T-helper 2 cell treated with Interferon-gamma antibody and Interleukin-4, amounts not matched to agents 5 μg/mL and 100 μg/mL, for 36 hours (primary cell): ENCODE data around the gene SNHG17.
A peak's percentile ranks its signal among the peaks of the same experiment; 100 is the strongest.
"Not testable (repeated sequence)": the region's sequence is repeated elsewhere in the genome, so short reads cannot be mapped to it uniquely, and the experiment has no call there.

Experiments
- DNase-seq: peaks from one replicate; pipeline ENCODE4 v3.0.0; 2021; ENCODE audit warnings: low spot score
- H3K27ac Mint-ChIP-seq: one replicate; pipeline ENCODE4 v1.8.0; 2021; ENCODE audit warnings: mild to moderate bottlenecking, mixed read lengths
- H3K27me3 Mint-ChIP-seq: one replicate; pipeline ENCODE4 v1.8.0; 2021; ENCODE audit warnings: low read depth, mixed read lengths
- H3K36me3 Mint-ChIP-seq: one replicate; pipeline ENCODE4 v1.8.0; 2021; ENCODE audit warnings: low read depth, mixed read lengths
- H3K4me1 Mint-ChIP-seq: one replicate; pipeline ENCODE4 v1.8.0; 2021; ENCODE audit warnings: low read depth, mixed read lengths
- H3K4me3 Mint-ChIP-seq: one replicate; pipeline ENCODE4 v1.8.0; 2022; ENCODE audit warnings: mild to moderate bottlenecking, moderate library complexity, mixed read lengths
- H3K9me3 Mint-ChIP-seq: one replicate; pipeline ENCODE4 v1.8.0; 2021; ENCODE audit warnings: mixed read lengths

SNHG17 gene

DNA sequence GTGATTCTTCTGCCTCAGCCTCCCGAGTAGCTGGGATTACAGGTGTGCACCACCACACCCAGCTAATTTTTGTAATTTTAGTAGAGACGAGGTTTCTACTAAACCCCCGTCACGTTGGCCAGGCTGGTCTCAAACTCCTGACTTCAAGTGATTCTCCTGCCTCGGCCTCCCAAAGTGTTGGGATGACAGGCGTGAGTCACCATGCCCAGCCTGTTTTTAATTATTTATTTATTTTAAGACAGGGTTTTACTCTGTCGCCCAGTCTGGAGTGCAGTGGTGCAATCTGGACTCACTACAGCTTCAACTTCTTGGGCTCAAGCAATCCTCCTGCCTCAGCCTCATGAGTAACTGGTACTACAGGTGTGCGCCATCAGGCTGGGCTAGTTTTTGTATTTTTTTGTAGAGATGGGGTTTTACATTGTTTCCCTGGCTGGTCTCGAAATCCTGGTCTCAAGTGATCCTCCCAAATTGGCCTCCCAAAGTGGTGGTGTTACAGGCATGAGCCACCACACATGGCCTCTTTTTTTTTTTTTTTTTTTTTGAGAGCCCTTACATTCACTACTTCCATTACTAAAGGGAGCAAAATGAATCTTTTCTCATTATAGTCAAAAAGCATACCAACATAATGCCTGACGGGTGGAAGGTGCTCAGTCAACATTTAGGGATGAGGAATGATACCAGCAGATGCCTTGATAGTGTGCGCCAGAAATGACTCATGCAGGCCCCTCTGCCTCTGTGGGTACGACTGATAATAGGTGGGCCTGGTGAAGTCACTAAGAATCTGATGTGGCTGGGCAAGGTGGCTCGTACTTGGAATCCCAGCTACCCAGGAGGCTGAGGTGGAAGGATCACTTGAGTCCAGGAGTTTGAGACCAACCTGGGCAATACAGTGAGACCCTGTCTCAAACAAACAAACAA is 19.7 kb upstream of the SNHG17 start:
- Mint-ChIP-seq H3K36me3 (peaks cover 5% of the 10 kb centered on the region), H3K4me1 (no peaks in the 10 kb centered on the region), H3K4me3 (no peak overlapping the region), H3K27me3 (peaks cover 10% of the 10 kb centered on the region), H3K27ac (no peak overlapping the region), H3K9me3 (no peaks in the 10 kb centered on the region)
- no peak for DNase-seq

GRCh38 chr20:38453941-38454340 is 18.8 kb upstream of the SNHG17 start:
- Mint-ChIP-seq H3K27me3 (peaks cover 10% of the 10 kb centered on the region), H3K4me1 (no peaks in the 10 kb centered on the region)
- DNase-seq, result no peak

DNA sequence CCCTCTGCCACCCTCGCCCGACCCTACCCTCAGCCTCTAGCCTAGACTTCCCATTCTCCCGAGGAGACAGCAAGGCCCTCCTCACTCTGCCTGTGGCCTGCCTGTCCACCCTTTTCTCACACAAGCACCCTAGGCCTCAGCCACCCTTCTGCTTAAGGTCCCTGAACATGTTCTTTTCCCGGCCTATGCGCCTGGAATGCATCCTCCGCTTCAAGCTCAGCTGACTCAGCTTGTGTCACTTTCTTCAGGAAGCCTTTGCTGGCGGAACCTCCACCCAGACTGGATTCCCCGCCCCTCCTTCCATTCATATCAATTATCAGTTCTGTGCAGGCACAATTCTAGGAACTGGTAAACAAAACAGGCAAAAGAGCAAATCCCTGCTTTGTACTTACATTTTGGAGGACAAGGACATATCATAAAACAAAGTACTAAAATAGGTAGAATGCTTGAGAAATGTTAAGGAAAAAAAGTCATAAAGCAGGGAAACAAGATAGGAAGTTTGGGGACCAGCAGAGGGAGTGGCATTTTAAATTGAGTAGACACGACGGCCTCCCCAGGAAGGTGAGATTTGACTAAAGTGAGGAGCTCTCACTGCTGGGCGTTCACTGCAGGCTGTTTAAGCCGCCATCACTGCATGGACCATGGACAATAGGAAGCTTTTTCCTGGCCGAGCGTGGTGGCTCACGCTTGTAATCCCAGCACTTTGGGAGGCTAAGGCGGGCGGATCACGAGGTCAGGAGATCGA is 17.9 kb upstream of the SNHG17 start:
- no peak overlapping the region for H3K27ac Mint-ChIP-seq

More at GRCh38 chr20:38453941-38454340, 18.8 kb upstream of the SNHG17 start:
- H3K4me3 Mint-ChIP-seq, result no peak overlapping the region
- no peaks in the 10 kb centered on the region for H3K9me3 Mint-ChIP-seq
- H3K36me3 Mint-ChIP-seq, result peaks cover 12% of the 10 kb centered on the region
- H3K27ac Mint-ChIP-seq, result no peak overlapping the region

DNA sequence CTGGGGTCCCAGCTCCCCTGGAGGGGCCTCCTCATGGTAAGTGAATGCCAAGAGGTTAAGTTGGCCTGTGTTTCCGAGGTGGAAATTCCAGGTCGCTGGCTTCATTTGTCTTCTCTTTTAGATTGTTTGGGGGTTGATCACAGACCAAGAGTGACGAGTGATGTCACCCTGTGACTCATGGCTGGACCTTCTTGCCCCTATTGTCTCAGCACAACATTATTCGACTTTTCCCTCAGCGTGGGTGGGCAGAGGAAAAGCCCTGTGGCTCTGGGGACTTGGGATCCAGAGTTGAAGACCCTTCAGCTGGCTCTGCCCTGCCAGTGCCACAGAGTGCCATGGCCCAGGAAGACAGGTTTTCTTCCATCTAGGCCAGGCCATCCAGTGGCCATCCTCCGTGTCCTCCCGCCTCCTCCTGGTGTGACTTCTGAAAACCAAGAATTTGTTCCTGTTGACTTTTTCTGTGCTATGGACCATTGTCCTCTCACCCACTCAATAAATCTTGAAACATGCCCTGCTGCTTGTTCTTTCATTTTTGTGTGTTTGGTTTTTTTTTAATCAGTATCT is 15.4 kb upstream of the SNHG17 start:
- H3K36me3 Mint-ChIP-seq, result peaks cover 12% of the 10 kb centered on the region
- no peak overlapping the region for H3K27ac Mint-ChIP-seq
- no peak overlapping the region for H3K4me3 Mint-ChIP-seq
- H3K4me1 Mint-ChIP-seq, result peaks cover 14% of the 10 kb centered on the region
- no peak for DNase-seq
- no peaks in the 10 kb centered on the region for H3K9me3 Mint-ChIP-seq
- no peaks in the 10 kb centered on the region for H3K27me3 Mint-ChIP-seq

More for the DNA sequence above, 17.9 kb upstream of the SNHG17 start:
- H3K4me1 Mint-ChIP-seq, result peaks cover 3% of the 10 kb centered on the region
- peaks cover 12% of the 10 kb centered on the region for H3K36me3 Mint-ChIP-seq
- DNase-seq, result no peak
- H3K4me3 Mint-ChIP-seq, result no peak overlapping the region
- H3K27me3 Mint-ChIP-seq, result peaks cover 5% of the 10 kb centered on the region
- no peaks in the 10 kb centered on the region for H3K9me3 Mint-ChIP-seq

GRCh38 chr20:38449046-38449445 is 13.9 kb upstream of the SNHG17 start:
- no peak for DNase-seq
- Mint-ChIP-seq H3K4me1 (peaks cover 14% of the 10 kb centered on the region), H3K4me3 (no peak overlapping the region), H3K27ac (no peak overlapping the region), H3K36me3 (peaks cover 12% of the 10 kb centered on the region), H3K27me3 (no peaks in the 10 kb centered on the region), H3K9me3 (no peaks in the 10 kb centered on the region)

- H3K27ac Mint-ChIP-seq, result peak overlapping the region; percentile 66
These were observed 13.0 kb upstream of the SNHG17 start for GRCh38 chr20:38447931-38448675.

DNA sequence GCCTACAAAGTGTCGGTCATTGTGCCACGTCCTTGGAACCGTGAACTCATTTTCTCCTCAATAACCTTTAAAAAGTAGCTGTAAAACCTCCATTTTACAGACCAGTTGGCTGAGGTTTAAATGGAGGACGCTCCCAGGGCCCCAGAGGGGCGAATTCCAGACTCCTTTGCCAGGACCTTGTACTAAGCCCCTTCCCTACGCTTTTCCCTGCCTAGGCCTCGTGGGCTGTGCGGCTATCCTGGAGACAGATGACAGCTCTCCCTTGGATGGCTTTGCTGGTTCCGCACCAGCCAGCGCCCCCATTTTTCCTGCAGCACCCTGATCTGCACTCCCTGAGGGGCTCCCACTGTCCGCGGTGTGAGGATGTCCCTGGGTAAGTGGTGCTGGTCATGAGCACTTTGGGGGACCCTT is 12.1 kb upstream of the SNHG17 start:
- H3K4me3 Mint-ChIP-seq, result peak overlapping the region; percentile 74
- peaks cover 14% of the 10 kb centered on the region for H3K4me1 Mint-ChIP-seq
- no peak for DNase-seq
- peaks cover 12% of the 10 kb centered on the region for H3K36me3 Mint-ChIP-seq
- no peaks in the 10 kb centered on the region for H3K9me3 Mint-ChIP-seq
- peaks cover 4% of the 10 kb centered on the region for H3K27me3 Mint-ChIP-seq
- peak overlapping the region; percentile 66 for H3K27ac Mint-ChIP-seq

More at GRCh38 chr20:38447931-38448675, 13.0 kb upstream of the SNHG17 start:
- Mint-ChIP-seq H3K4me3 (peak overlapping the region; percentile 74), H3K9me3 (no peaks in the 10 kb centered on the region), H3K36me3 (peaks cover 12% of the 10 kb centered on the region), H3K4me1 (peaks cover 14% of the 10 kb centered on the region), H3K27me3 (no peaks in the 10 kb centered on the region)
- no peak for DNase-seq

- Mint-ChIP-seq H3K27me3 (peaks cover 9% of the 10 kb centered on the region), H3K4me3 (peak overlapping the region; percentile 74), H3K9me3 (no peaks in the 10 kb centered on the region), H3K27ac (peak overlapping the region; percentile 85), H3K36me3 (peaks cover 12% of the 10 kb centered on the region), H3K4me1 (peaks cover 14% of the 10 kb centered on the region)
- peak; percentile 93 for DNase-seq
These were observed 11.5 kb upstream of the SNHG17 start for GRCh38 chr20:38446441-38447209.

DNA sequence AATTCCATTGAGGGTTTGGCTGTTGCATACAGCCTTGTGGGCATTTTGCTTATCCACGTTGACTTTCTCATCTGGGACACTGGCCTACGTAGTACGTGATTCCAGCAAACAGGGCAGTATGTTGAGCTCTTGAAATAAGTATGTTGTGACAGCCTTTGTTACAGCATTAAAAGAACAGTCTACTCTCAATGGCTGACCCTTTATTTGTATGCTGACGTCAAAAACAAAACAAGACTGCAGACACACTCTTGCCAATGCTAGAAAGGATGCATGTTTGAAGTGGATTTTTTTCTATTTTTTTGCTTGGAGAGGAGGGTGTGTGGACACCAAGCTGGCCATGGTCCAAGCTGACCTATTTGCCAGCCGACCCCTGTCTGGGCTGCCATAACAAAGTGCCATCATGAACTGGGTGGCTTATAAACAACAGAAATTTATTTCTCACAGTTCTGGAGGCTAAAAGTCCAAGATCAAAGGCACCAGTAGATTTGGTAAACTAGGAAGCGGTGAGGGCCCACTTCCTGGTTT is 10.8 kb upstream of the SNHG17 start:
- Mint-ChIP-seq H3K4me1 (peaks cover 14% of the 10 kb centered on the region), H3K27me3 (peaks cover 9% of the 10 kb centered on the region), H3K9me3 (no peaks in the 10 kb centered on the region), H3K4me3 (peak overlapping the region; percentile 74), H3K36me3 (peaks cover 10% of the 10 kb centered on the region), H3K27ac (peak overlapping the region; percentile 85)
- no peak for DNase-seq

DNA sequence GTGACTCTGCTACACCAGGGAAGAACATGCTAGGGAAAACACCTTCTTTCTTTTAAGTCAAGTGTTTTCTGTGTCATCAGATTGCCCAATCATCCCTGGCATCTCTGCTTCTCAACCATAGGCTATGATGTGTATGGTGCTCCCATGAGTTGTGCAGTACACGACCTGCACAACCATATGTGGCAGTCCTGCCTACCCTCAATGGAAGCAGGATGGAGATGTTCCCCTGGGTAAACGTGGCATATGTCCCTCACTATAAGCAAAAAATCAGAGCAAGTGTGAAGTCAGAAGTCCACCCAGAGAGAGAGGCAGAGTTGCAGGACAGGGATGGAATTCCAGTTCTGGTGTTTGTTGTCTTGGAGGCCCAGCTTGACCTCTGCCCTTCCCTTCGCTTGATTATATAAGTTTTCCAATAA is 10.3 kb upstream of the SNHG17 start:
- no peak for DNase-seq
- peaks cover 14% of the 10 kb centered on the region for H3K4me1 Mint-ChIP-seq
- peaks cover 9% of the 10 kb centered on the region for H3K27me3 Mint-ChIP-seq
- no peaks in the 10 kb centered on the region for H3K9me3 Mint-ChIP-seq
- H3K36me3 Mint-ChIP-seq, result peaks cover 7% of the 10 kb centered on the region
- peak overlapping the region; percentile 26 for H3K4me3 Mint-ChIP-seq
- H3K27ac Mint-ChIP-seq, result no peak overlapping the region

GRCh38 chr20:38441916-38442315 is 6.8 kb upstream of the SNHG17 start:
- Mint-ChIP-seq H3K9me3 (no peaks in the 10 kb centered on the region), H3K27me3 (peaks cover 18% of the 10 kb centered on the region), H3K27ac (no peak overlapping the region), H3K36me3 (no peaks in the 10 kb centered on the region), H3K4me3 (no peak overlapping the region), H3K4me1 (peaks cover 5% of the 10 kb centered on the region)
- DNase-seq, result no peak

GRCh38 chr20:38441110-38441509 is 6.0 kb upstream of the SNHG17 start:
- DNase-seq, H3K27ac Mint-ChIP-seq, H3K4me3 Mint-ChIP-seq, H3K9me3 Mint-ChIP-seq, H3K36me3 Mint-ChIP-seq, H3K4me1 Mint-ChIP-seq: not testable (repeated sequence)
- peaks cover 18% of the 10 kb centered on the region for H3K27me3 Mint-ChIP-seq

GRCh38 chr20:38437796-38438195 is 2.7 kb upstream of the SNHG17 start:
- no peaks in the 10 kb centered on the region for H3K9me3 Mint-ChIP-seq

More at GRCh38 chr20:38437796-38438195, 2.7 kb upstream of the SNHG17 start:
- H3K4me3 Mint-ChIP-seq, result no peak overlapping the region
- peaks cover 15% of the 10 kb centered on the region for H3K27me3 Mint-ChIP-seq
- H3K4me1 Mint-ChIP-seq, result peaks cover 7% of the 10 kb centered on the region
- DNase-seq, result no peak
- no peak overlapping the region for H3K27ac Mint-ChIP-seq
- peaks cover 19% of the 10 kb centered on the region for H3K36me3 Mint-ChIP-seq
